ENCODE data around the gene CAMTA1. TPM values are rescaled to one million over a fixed set of nuclear protein-coding genes. Genes with fewer than 3 reads are reported as not detected.

The CAMTA1 gene
- total RNA-seq, 1 donor from 2014 or later: 99.0 TPM

DNA sequence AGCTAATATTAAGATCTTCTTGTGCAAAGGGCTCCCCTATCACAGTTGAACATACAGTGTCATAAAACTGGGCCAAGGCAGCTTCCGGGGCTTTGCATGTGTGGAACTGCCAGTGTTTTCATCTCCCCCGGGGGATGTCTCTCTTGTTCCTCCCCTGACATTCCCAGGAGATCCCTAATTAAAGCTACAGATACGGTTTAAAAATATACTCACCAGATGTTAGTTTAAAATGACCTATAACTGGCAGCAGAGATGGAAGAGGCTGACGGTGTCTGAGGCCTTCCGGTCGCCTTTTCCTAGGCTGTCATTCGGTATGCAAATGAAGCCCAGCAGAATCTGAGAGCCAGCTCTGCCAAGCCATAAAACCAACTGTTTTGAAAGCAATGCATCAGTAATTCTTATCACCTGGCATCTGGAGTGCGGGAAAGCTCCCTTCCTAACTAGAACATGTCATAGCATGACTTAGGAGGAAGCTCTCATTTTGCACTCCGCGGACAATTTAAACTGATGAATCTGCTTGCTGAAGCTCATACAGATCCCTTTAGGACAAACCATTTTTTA, 549.3 kb downstream of the CAMTA1 start:
- H3K27me3 Mint-ChIP-seq: no peaks in the 10 kb centered on the region
- no peak for DNase-seq (ENCODE audit: low spot score, unreplicated experiment)
- TF ChIP-seq, protein P1, sequence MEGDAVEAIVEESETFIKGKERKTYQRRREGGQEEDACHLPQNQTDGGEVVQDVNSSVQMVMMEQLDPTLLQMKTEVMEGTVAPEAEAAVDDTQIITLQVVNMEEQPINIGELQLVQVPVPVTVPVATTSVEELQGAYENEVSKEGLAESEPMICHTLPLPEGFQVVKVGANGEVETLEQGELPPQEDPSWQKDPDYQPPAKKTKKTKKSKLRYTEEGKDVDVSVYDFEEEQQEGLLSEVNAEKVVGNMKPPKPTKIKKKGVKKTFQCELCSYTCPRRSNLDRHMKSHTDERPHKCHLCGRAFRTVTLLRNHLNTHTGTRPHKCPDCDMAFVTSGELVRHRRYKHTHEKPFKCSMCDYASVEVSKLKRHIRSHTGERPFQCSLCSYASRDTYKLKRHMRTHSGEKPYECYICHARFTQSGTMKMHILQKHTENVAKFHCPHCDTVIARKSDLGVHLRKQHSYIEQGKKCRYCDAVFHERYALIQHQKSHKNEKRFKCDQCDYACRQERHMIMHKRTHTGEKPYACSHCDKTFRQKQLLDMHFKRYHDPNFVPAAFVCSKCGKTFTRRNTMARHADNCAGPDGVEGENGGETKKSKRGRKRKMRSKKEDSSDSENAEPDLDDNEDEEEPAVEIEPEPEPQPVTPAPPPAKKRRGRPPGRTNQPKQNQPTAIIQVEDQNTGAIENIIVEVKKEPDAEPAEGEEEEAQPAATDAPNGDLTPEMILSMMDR (IDR thresholded peaks at IDR 0.05; ENCODE audit: unreplicated experiment): no peak
- peaks cover 21% of the 10 kb centered on the region for H3K4me1 Mint-ChIP-seq (ENCODE audit: low read depth)
- H3K9me3 Mint-ChIP-seq (ENCODE audit: low read depth): no peaks in the 10 kb centered on the region
- H3K27ac Mint-ChIP-seq: no peak overlapping the region
- H3K36me3 Mint-ChIP-seq (ENCODE audit: insufficient read depth): no peaks in the 10 kb centered on the region
- H3K4me3 Mint-ChIP-seq (ENCODE audit: low read depth): no peak overlapping the region

DNA sequence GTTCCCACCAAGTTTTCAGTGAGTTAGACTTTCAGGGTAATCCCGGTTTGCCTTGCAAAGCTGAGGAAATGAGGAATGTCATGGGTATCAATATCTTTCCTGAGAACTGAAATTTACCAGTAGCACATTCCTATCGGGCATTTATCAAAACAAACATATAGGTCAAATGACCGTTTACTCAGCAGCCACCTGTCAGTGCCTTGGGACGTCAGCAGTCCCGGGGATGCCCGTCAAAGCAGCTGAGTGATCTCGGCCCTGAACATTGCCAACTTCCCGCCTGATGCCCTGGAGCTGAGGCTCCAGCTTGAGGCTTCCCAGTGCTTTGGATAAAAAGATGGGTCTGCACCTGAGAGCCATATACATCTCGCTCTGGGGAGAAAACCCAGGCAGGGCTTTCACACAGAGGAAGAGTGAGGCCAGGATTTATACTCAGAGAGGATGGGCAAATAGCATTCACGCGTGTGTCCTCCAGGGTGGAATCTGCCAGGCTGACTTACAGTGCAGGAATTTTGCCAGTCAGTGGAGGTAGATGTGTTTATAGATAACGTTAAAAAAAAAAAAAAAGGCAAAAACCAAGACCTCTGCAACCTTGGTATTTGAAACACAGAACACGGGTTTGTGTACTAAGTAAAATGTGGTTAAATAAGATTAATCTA, 550.1 kb downstream of the CAMTA1 start:
- TF ChIP-seq, protein P1 (IDR thresholded peaks at IDR 0.05; ENCODE audit: unreplicated experiment): no peak
- H3K9me3 Mint-ChIP-seq (ENCODE audit: low read depth): no peaks in the 10 kb centered on the region
- H3K27ac Mint-ChIP-seq: no peak overlapping the region
- peaks cover 21% of the 10 kb centered on the region for H3K4me1 Mint-ChIP-seq (ENCODE audit: low read depth)
- no peak overlapping the region for H3K4me3 Mint-ChIP-seq (ENCODE audit: low read depth)
- no peak for DNase-seq (ENCODE audit: low spot score, unreplicated experiment)
- H3K36me3 Mint-ChIP-seq (ENCODE audit: insufficient read depth): no peaks in the 10 kb centered on the region
- H3K27me3 Mint-ChIP-seq: no peaks in the 10 kb centered on the region

DNA sequence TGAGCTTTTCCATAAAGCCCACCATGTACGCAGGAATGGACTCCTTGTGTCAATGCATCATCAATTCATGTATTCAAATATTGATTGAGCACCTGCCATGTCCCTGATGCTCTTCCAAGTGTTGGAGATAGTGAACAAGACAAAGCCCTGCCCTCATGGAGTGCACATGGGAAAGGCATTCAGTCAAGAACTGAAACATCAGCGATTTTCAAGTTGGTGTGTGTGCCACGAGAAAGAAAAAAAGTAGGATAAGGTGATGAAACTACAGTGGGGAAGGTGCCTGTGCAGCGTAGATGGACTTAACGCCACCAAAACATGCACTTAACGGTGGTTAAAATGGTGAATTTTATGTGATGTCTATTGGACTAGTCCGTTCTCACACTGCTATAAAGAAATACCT, 553.2 kb downstream of the CAMTA1 start:
- TF ChIP-seq, protein P1 (IDR thresholded peaks at IDR 0.05; ENCODE audit: unreplicated experiment): no peak
- no peak for DNase-seq (ENCODE audit: low spot score, unreplicated experiment)
- Mint-ChIP-seq H3K27me3 (no peaks in the 10 kb centered on the region), H3K4me3 (ENCODE audit: low read depth) (no peak overlapping the region), H3K36me3 (ENCODE audit: insufficient read depth) (no peaks in the 10 kb centered on the region), H3K4me1 (ENCODE audit: low read depth) (peaks cover 18% of the 10 kb centered on the region), H3K9me3 (ENCODE audit: low read depth) (no peaks in the 10 kb centered on the region), H3K27ac (no peak overlapping the region)

DNA sequence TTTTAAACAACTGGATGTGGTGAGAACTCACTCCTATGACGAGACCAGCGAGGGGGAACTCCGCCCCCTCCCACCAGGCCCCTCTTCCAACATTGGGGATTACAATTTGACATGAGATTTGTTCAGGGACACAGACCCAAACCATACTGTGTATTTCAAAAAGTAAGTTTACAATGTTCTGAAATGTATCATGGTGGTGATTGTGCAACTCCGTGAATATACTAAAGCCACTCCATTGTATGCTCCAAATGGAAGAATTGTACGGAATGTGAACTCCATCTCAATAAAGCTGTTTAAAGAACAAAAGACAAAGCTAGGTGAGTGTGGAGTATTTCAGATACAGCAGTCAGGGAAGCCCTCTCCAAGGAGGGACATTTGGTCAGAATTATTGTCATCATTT, 553.8 kb downstream of the CAMTA1 start:
- no peak for DNase-seq (ENCODE audit: low spot score, unreplicated experiment)
- no peaks in the 10 kb centered on the region for H3K36me3 Mint-ChIP-seq (ENCODE audit: insufficient read depth)
- H3K9me3 Mint-ChIP-seq (ENCODE audit: low read depth): no peaks in the 10 kb centered on the region
- no peaks in the 10 kb centered on the region for H3K27me3 Mint-ChIP-seq
- H3K27ac Mint-ChIP-seq: no peak overlapping the region
- H3K4me1 Mint-ChIP-seq (ENCODE audit: low read depth): peaks cover 13% of the 10 kb centered on the region
- TF ChIP-seq, protein P1 (IDR thresholded peaks at IDR 0.05; ENCODE audit: unreplicated experiment): no peak
- no peak overlapping the region for H3K4me3 Mint-ChIP-seq (ENCODE audit: low read depth)

DNA sequence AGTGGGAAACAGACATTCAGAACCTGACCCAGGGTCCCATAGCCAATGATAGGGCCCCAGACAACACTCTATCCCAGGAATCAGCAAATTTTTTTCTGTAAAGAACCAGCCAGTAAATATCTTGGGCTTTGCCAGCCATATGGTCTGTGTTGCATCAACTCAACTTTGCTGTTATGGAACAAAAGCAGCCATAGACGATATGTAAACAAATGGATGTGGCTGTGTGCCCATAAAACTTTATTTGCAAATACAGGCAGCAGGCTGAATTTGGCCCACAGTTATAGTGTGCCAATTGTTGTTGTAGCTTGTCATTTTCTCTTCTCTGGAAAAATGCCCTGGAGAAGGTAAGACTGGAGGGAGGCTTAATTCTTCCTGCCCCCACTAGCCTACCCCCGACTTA, 554.7 kb downstream of the CAMTA1 start:
- no peak overlapping the region for H3K4me3 Mint-ChIP-seq (ENCODE audit: low read depth)
- no peak overlapping the region for H3K27ac Mint-ChIP-seq
- H3K9me3 Mint-ChIP-seq (ENCODE audit: low read depth): no peaks in the 10 kb centered on the region
- H3K36me3 Mint-ChIP-seq (ENCODE audit: insufficient read depth): no peaks in the 10 kb centered on the region
- no peaks in the 10 kb centered on the region for H3K27me3 Mint-ChIP-seq
- DNase-seq (ENCODE audit: low spot score, unreplicated experiment): no peak
- TF ChIP-seq, protein P1 (IDR thresholded peaks at IDR 0.05; ENCODE audit: unreplicated experiment): no peak
- peaks cover 4% of the 10 kb centered on the region for H3K4me1 Mint-ChIP-seq (ENCODE audit: low read depth)

Measured in progenitor cell of endocrine pancreas (in vitro differentiated cells).